Neural cell (in vitro differentiated cells): ENCODE results near the gene PARP12. TPM values are rescaled to one million over a fixed set of nuclear protein-coding genes. Genes with fewer than 3 reads are reported as not detected.

Experiments
- H2AFZ ChIP-seq: fragments of 200-600, 300-800 bp; sonication (generic), shearing (Covaris generic); 2 replicates; pipeline ENCODE4 v1.6.0; 2014; ENCODE audit warnings: low read depth, mild to moderate bottlenecking, antibody characterized with exemption, low read length, moderate library complexity
- H3F3A ChIP-seq: fragments of 200-600 bp; shearing (Covaris generic); 2 replicates; pipeline ENCODE4 v1.6.1; 2016; ENCODE audit warnings: mild to moderate bottlenecking, moderate library complexity, mixed read lengths, antibody characterized with exemption, low read length; ENCODE audit not compliant: insufficient read depth, poor library complexity, severe bottlenecking
- H3K27ac ChIP-seq: fragments of 200-600, 300-800 bp; sonication (generic), shearing (Covaris generic); 2 replicates; pipeline ENCODE4 v1.5.1; 2014; ENCODE audit warnings: mild to moderate bottlenecking, low read length, moderate library complexity
- H3K27me3 ChIP-seq: fragments of 300-800, 200-600 bp; sonication (generic), shearing (Covaris generic); 2 replicates; pipeline ENCODE4 v1.6.0; 2014; ENCODE audit warnings: mild to moderate bottlenecking, low read depth, low read length, moderate library complexity; ENCODE audit not compliant: insufficient read depth
- H3K36me3 ChIP-seq: fragments of 300-800, 200-600 bp; sonication (generic), shearing (Covaris generic); 2 replicates; pipeline ENCODE4 v1.5.1; 2014; ENCODE audit warnings: mild to moderate bottlenecking, antibody characterized with exemption, low read length, moderate library complexity; ENCODE audit not compliant: insufficient read depth
- H3K4me2 ChIP-seq: fragments of 300-800, 200-600 bp; sonication (generic), shearing (Covaris generic); 2 replicates; pipeline ENCODE4 v1.6.0; 2014; ENCODE audit warnings: mild to moderate bottlenecking, low read length
- H3K4me3 ChIP-seq: fragments of 300-800, 200-600 bp; sonication (generic), shearing (Covaris generic); 2 replicates; pipeline ENCODE4 v1.5.1; 2014; ENCODE audit warnings: mild to moderate bottlenecking, low read length, moderate library complexity
- H3K79me2 ChIP-seq: fragments of 200-600 bp; shearing (Covaris generic); replicated peaks from 2 replicates; pipeline ENCODE4 v1.6.0; 2014; ENCODE audit warnings: mild to moderate bottlenecking, low read length, moderate library complexity; ENCODE audit not compliant: insufficient read depth
- H3K9ac ChIP-seq: fragments of 300-800, 200-600 bp; sonication (generic), shearing (Covaris generic); 2 replicates; pipeline ENCODE4 v1.6.1; 2016; ENCODE audit warnings: mild to moderate bottlenecking, low read length, mixed read lengths
- H3K9me2 ChIP-seq: fragments of 200-600 bp; shearing (Covaris generic); 2 replicates; pipeline ENCODE4 v1.6.1; 2016; ENCODE audit warnings: mild to moderate bottlenecking, low read length, mixed read lengths; ENCODE audit not compliant: insufficient read depth
- H3K9me3 ChIP-seq: fragments of 200-600, 300-800 bp; sonication (generic), shearing (Covaris generic); 2 replicates; pipeline ENCODE4 v1.6.1; 2016; ENCODE audit warnings: mild to moderate bottlenecking, mixed run types, low read length, moderate library complexity, mixed read lengths
- H4K20me1 ChIP-seq: fragments of 200-600 bp; shearing (Covaris generic); 2 replicates; pipeline ENCODE4 v1.6.1; 2016; ENCODE audit warnings: mild to moderate bottlenecking, mixed run types; ENCODE audit not compliant: insufficient read depth
- CTCF ChIP-seq: fragments of 450-650 bp; IDR thresholded peaks from 2 replicates; pipeline ENCODE4 v1.5.1; 2014; ENCODE audit warnings: antibody characterized with exemption, mild to moderate bottlenecking, moderate library complexity; ENCODE audit not compliant: poor library complexity, severe bottlenecking
- EP300 ChIP-seq: fragments of 450-650 bp; conservative IDR thresholded peaks from 2 replicates; pipeline ENCODE4 v1.6.1; 2014; ENCODE audit warnings: antibody characterized with exemption, mild to moderate bottlenecking, moderate library complexity; ENCODE audit not compliant: poor library complexity, severe bottlenecking
- EZH2 ChIP-seq: fragments of 200-600, 300-800 bp; shearing (Covaris generic), sonication (generic); IDR thresholded peaks from 2 replicates; pipeline ENCODE4 v1.6.1; 2014; ENCODE audit warnings: antibody characterized with exemption, low read length, borderline replicate concordance, mild to moderate bottlenecking; ENCODE audit not compliant: insufficient read depth, poor library complexity, severe bottlenecking
- MXI1 ChIP-seq: fragments of 450-650 bp; conservative IDR thresholded peaks from 2 replicates; pipeline ENCODE4 v1.6.1; 2014; ENCODE audit warnings: antibody characterized with exemption, mild to moderate bottlenecking; ENCODE audit not compliant: poor library complexity, severe bottlenecking
- POLR2AphosphoS5 ChIP-seq: IDR thresholded peaks from 2 replicates; pipeline ENCODE4 v1.6.1; 2012
- RAD21 ChIP-seq: fragments of 450-650 bp; conservative IDR thresholded peaks from 2 replicates; pipeline ENCODE4 v1.6.1; 2014; ENCODE audit warnings: antibody characterized with exemption, mild to moderate bottlenecking, moderate library complexity
- REST ChIP-seq: IDR thresholded peaks from 2 replicates; pipeline ENCODE4 v1.6.1; 2012; ENCODE audit warnings: borderline replicate concordance
- SMC3 ChIP-seq: fragments of 450-650 bp; conservative IDR thresholded peaks from 2 replicates; pipeline ENCODE4 v1.6.1; 2014; ENCODE audit warnings: antibody characterized with exemption, mild to moderate bottlenecking, moderate library complexity; ENCODE audit not compliant: poor library complexity
- TAF1 ChIP-seq: IDR thresholded peaks from 2 replicates; pipeline ENCODE4 v1.6.1; 2012; ENCODE audit warnings: low read depth
- polyA plus RNA-seq: library from polyadenylated mRNA; depleted of rRNA; stranded (reverse); fragments of >200 nt; gene quantifications from 2 replicates; pipeline ENCODE4 v1.2.3, GENCODE V29; 2014

Gene PARP12
- polyA plus RNA-seq, 1 donor from 2014 or later, result not detected

GRCh38 chr7:139982927-139983920, 79.5 kb downstream of the PARP12 start:
- no peaks in the 10 kb centered on the region for H3K27me3 ChIP-seq
- H3K79me2 ChIP-seq, result no peaks in the 10 kb centered on the region
- no peaks in the 10 kb centered on the region for H3K36me3 ChIP-seq
- H3K4me3 ChIP-seq, result no peak overlapping the region
- no peaks in the 10 kb centered on the region for H3F3A ChIP-seq
- no peak overlapping the region for H2AFZ ChIP-seq
- no peaks in the 10 kb centered on the region for H3K9me3 ChIP-seq
- TF ChIP-seq SMC3 (no peak), MXI1 (no peak), EZH2 (no peak), POLR2AphosphoS5 (no peak), TAF1 (no peak), CTCF (no peak), RAD21 (no peak), REST (no peak), EP300 (no peak)
- H4K20me1 ChIP-seq, result no peaks in the 10 kb centered on the region
- no peak overlapping the region for H3K9ac ChIP-seq
- H3K9me2 ChIP-seq, result no peaks in the 10 kb centered on the region
- no peak overlapping the region for H3K4me2 ChIP-seq
- H3K27ac ChIP-seq, result no peak overlapping the region

GRCh38 chr7:139981511-139981895, 81.2 kb downstream of the PARP12 start:
- Histone ChIP-seq H3K4me2 (no peak overlapping the region), H3K36me3 (no peaks in the 10 kb centered on the region), H3K79me2 (no peaks in the 10 kb centered on the region), H4K20me1 (no peaks in the 10 kb centered on the region), H3K9me2 (no peaks in the 10 kb centered on the region), H3K9ac (no peak overlapping the region), H3K9me3 (no peaks in the 10 kb centered on the region), H2AFZ (no peak overlapping the region), H3F3A (no peaks in the 10 kb centered on the region), H3K27ac (no peak overlapping the region), H3K27me3 (no peaks in the 10 kb centered on the region), H3K4me3 (no peak overlapping the region)
- TF ChIP-seq EP300 (no peak), POLR2AphosphoS5 (no peak)
